Activated CD8-positive, alpha-beta T cell treated with anti-CD3 and anti-CD28 coated beads for 36 hours (primary cell): ENCODE data around the gene CDH22. TPM values are rescaled to one million over a fixed set of nuclear protein-coding genes. Genes with fewer than 3 reads are reported as not detected.

Experiments used
- ATAC-seq: fragments of 200-7000 bp; cut with Tn5 transposase; one replicate; pipeline ENCODE4 v1.10.0; 2021; ENCODE audit warnings: mild to moderate bottlenecking, moderate library complexity
- CTCF ChIA-PET: fragments of 350-600 bp; sonication (Branson Sonifier 250); formaldehyde crosslinking; loops from one replicate; lab custom pipeline; 2021; ENCODE audit warnings: antibody characterized with exemption; lab: Charles Lee
- POLR2A ChIA-PET: fragments of 350-600 bp; sonication (Branson Sonifier 250); formaldehyde crosslinking; loops from one replicate; lab custom pipeline; 2021; ENCODE audit warnings: antibody characterized with exemption; lab: Charles Lee
- DNase-seq: peaks from one replicate; pipeline ENCODE4 v3.0.0-alpha.2; 2020
- H3K27ac Mint-ChIP-seq: one replicate; pipeline ENCODE4 v1.8.0; 2021; ENCODE audit warnings: mild to moderate bottlenecking, mixed read lengths
- H3K27me3 Mint-ChIP-seq: one replicate; pipeline ENCODE4 v1.8.0; 2021; ENCODE audit warnings: mixed read lengths
- H3K36me3 Mint-ChIP-seq: one replicate; pipeline ENCODE4 v1.8.0; 2021; ENCODE audit warnings: low read depth, mixed read lengths
- H3K4me1 Mint-ChIP-seq: one replicate; pipeline ENCODE4 v1.8.0; 2021; ENCODE audit warnings: low read depth, mixed read lengths
- H3K4me3 Mint-ChIP-seq: one replicate; pipeline ENCODE4 v1.8.0; 2021; ENCODE audit warnings: mild to moderate bottlenecking, moderate library complexity, mixed read lengths
- H3K9me3 Mint-ChIP-seq: one replicate; pipeline ENCODE4 v1.8.0; 2021; ENCODE audit warnings: mixed read lengths
- intact Hi-C: fragments of 100-400 bp; cut with micrococcal nuclease; formaldehyde crosslinking; loops from one replicate; pipeline ENCODE4 v1.10.0; 2022
- total RNA-seq, 2 experiments: library from RNA; stranded (reverse); gene quantifications; one replicate each; pipeline ENCODE4 v1.2.3, GENCODE V29; 2021
- TF ChIP-seq, protein P1 (sequence below): fragments of 200-600 bp; IDR thresholded peaks from one replicate; pipeline ENCODE4 v1.8.0; 2022; ENCODE audit warnings: antibody characterized with exemption, mild to moderate bottlenecking

CDH22 gene
- total RNA-seq, 2 experiments from 2014 or later = not detected

DNA sequence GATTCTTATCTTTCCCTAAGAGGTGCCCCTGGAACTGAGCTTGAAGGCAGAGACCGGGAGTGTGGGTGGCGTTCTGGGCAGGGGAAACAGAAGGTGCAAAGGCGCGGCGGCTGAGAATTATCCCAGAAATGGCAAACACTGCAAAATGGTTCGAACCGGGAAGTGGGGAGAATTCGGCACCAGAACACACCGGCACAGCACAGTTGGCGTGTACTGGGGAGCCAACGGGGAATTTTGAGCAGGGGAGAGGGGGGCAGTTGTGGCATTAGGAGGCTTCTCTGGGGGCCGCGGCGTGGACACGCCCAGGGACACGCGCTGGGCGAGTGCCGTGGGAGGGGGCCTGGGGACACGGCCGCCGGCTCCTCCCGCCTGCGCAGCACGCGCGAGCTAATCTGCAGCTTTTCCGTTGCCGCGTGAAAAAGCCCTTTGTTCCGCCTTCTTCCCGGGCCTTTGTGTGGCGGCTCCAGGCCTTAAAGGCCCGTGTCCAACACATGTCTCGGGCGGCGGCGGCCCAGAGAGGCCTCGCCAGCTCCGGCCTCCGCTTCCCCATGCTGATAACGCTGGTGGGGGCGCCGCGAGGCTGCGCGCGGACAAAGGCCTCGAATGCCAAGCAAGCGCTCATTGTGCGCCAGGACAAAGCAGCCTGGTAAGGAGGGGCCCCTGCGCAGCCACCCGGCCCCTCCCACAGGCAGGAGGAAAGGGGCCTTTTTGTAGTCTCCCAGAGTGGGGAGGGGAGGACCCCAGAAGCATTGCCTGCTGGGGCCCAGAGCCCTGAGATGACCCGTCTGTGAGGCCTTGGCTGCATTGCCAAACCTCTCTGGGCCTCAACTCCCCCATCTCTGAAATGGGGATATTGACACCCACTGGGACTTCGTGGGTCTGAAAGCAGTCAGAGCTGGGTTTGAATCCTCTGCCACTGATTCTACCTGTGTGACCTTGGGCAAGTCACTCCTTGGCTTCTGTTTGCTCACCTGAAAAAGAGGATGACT is 107.4 kb downstream of the CDH22 start:
- TF ChIP-seq, protein P1, sequence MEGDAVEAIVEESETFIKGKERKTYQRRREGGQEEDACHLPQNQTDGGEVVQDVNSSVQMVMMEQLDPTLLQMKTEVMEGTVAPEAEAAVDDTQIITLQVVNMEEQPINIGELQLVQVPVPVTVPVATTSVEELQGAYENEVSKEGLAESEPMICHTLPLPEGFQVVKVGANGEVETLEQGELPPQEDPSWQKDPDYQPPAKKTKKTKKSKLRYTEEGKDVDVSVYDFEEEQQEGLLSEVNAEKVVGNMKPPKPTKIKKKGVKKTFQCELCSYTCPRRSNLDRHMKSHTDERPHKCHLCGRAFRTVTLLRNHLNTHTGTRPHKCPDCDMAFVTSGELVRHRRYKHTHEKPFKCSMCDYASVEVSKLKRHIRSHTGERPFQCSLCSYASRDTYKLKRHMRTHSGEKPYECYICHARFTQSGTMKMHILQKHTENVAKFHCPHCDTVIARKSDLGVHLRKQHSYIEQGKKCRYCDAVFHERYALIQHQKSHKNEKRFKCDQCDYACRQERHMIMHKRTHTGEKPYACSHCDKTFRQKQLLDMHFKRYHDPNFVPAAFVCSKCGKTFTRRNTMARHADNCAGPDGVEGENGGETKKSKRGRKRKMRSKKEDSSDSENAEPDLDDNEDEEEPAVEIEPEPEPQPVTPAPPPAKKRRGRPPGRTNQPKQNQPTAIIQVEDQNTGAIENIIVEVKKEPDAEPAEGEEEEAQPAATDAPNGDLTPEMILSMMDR = no peak
- H3K4me3 Mint-ChIP-seq = no peak overlapping the region
- H3K9me3 Mint-ChIP-seq = no peaks in the 10 kb centered on the region
- intact Hi-C loops = no loop called here
- H3K27me3 Mint-ChIP-seq = peaks cover 29% of the 10 kb centered on the region
- ATAC-seq = no peak
- no peaks in the 10 kb centered on the region for H3K36me3 Mint-ChIP-seq
- no peak overlapping the region for H3K27ac Mint-ChIP-seq
- DNase-seq = no peak
- CTCF ChIA-PET = no interaction called here
- POLR2A ChIA-PET = no interaction called here
- peaks cover 17% of the 10 kb centered on the region for H3K4me1 Mint-ChIP-seq

DNA sequence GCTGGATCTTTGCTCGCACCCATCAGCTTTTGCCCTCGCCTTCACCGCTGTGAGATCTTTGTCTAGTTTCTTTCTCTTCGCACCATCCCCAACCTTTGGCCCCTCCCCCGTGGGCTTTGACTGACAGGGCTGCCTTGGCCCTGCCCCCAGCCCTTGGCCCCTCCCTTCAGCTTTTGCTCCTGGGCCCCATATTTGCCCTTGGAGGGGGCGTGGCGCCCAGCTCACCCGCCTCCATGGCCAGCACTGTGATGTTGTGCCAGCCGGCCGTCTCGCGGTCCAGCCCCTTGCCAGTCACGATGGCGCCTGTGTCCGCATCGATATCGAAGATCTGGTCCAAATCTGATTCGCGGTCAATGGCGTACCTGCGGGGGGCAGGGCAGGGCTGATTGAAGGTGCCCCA is 109.1 kb downstream of the CDH22 start:
- Mint-ChIP-seq H3K4me1 (peaks cover 2% of the 10 kb centered on the region), H3K27ac (no peak overlapping the region), H3K4me3 (no peak overlapping the region), H3K36me3 (no peaks in the 10 kb centered on the region), H3K27me3 (peaks cover 29% of the 10 kb centered on the region), H3K9me3 (no peaks in the 10 kb centered on the region)
- TF ChIP-seq, protein P1 = no peak
- DNase-seq = peak; percentile 42
- ATAC-seq = peak; percentile 73
- intact Hi-C loops = no loop called here
- ChIA-PET POLR2A (interaction anchor here (0.7 kb wide), 1 partner anchor 1171 kb away, joined by 3 read pairs; no protein-coding TSS in a partner anchor), CTCF (no interaction called here)

DNA sequence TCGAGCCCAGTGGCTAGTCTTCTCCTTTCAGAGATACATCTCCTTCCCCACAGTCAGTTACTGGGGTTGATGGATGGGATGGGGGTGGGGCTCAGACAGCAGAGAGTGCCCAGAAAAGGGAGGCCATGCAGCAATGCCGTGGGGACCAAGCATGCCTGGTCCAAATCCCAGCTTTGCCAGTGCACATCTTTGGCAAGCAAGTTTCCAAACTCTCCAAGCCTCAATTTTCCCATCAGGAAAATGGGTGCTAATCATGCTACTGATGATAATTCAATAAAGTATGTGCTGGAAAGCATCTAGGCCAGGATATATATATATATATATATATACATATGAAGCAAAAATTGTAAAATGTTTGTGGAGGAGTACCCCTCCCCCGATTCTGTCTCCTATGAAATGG is 111.3 kb downstream of the CDH22 start:
- intact Hi-C loops = no loop called here
- Mint-ChIP-seq H3K4me3 (no peak overlapping the region), H3K36me3 (no peaks in the 10 kb centered on the region), H3K27me3 (peaks cover 25% of the 10 kb centered on the region), H3K27ac (no peak overlapping the region), H3K4me1 (peaks cover 2% of the 10 kb centered on the region), H3K9me3 (no peaks in the 10 kb centered on the region)
- no peak for ATAC-seq
- no peak for DNase-seq
- ChIA-PET CTCF (interaction anchor here (0.9 kb wide), 1 partner anchor 22 kb away, joined by 3 read pairs; no protein-coding TSS in a partner anchor), POLR2A (no interaction called here)
- TF ChIP-seq, protein P1 = no peak

DNA sequence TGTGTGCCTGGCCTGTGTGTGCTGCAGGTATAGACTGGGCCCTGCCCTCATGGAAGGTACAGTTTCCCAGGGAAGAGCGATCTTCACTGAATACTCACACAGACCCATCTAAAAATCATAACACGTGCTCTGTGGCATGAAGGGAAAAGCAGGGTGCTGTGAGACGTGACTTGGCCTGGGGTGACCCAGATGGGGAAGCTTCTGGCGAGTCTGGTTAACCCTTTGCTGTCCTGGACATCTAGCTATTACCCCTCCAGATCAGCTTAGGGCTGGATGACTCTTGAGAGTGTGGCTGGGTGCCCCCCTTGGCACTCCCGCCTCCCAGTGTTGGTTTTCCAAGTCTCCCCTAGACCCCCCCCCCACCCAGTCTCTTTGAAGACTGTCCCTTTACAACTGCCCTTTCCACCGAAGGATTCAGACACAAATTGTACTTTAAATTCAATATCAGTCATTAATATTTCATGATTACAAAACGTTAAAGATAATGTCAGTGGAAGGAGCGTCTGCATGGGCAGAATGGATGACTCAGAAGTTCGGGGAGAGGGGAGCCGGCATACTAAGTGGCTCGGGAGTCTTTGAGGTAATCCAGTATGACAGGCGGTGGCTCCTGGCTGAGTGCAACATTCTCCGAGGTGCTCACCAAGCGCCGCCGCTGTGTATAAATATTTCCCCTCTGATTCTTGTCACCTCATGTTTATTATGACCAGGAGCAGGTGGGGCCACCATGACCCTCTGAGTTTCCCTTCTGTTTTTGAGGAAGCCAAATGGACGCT is 112.8 kb downstream of the CDH22 start:
- ChIA-PET CTCF (no interaction called here), POLR2A (interaction anchor here (0.6 kb wide), 1 partner anchor 52 kb away, joined by 4 read pairs; no protein-coding TSS in a partner anchor)
- no peak overlapping the region for H3K4me3 Mint-ChIP-seq
- H3K9me3 Mint-ChIP-seq = no peaks in the 10 kb centered on the region
- H3K36me3 Mint-ChIP-seq = no peaks in the 10 kb centered on the region
- TF ChIP-seq, protein P1 = no peak
- intact Hi-C loops = no loop called here
- no peak for ATAC-seq
- H3K4me1 Mint-ChIP-seq = peaks cover 2% of the 10 kb centered on the region
- DNase-seq = no peak
- H3K27ac Mint-ChIP-seq = no peak overlapping the region
- H3K27me3 Mint-ChIP-seq = peaks cover 20% of the 10 kb centered on the region
